ENCODE data around the gene TPO.
"Not testable (repeated sequence)": the region's sequence is repeated elsewhere in the genome, so short reads cannot be mapped to it uniquely, and the experiment has no call there.

The TPO gene

DNA sequence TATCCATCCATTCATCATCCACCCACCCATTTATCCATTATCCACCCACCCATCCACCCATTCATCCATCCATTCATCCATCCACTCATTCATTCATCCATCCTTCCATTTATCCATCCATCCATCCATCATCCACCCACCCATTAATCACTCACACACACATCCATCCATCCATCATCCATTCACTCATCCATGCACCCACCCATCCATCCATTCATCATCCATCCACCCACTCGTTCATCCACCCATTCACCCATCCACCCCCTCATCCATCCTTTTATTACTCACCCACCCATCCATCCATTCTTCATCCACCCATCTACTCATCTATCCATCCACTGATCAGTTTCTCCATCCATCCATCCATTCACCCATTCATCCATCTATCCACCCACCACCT, 8.1 kb upstream of the TPO start:
- no peak for DNase-seq (ENCODE audit: low spot score)

DNA sequence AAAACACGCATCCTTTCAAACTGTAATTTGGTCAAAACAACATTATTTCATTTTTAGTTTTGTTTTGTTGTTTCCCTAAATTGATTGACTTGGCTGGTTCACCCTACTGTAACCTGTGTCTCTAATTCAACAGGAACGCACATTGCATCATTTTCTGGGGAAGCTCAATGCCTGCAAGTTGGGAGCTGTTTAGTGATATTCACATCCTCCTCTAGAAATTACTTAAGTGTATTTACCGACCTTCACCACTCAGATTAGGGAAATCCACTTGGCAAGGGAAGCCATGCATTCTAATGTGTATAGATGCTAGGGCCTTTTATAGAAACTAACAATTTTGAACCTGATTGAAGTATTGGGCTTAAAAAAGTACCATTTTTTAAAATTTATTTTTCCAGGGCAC, 7.3 kb upstream of the TPO start:
- no peak for DNase-seq (ENCODE audit: low spot score)

DNA sequence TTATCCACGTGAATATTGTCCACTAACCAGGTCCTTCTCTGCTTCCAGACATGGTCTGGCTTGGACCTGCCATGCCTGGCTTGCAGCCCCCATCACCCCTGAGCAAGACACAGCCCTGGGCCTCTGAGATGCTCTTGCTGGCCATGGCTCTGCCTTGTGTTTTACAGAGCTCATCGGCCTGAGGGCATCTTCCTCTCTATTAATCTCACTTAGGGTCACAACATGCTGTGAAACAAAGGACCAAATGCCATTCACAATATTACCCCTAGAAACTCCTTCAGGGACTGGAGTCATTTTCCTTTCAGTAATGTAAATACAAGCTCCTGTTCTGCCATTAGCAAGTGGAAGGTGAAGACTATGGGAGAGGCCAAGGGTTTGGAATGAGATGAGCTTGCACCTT, 6.8 kb upstream of the TPO start:
- no peak for DNase-seq (ENCODE audit: low spot score)

DNA sequence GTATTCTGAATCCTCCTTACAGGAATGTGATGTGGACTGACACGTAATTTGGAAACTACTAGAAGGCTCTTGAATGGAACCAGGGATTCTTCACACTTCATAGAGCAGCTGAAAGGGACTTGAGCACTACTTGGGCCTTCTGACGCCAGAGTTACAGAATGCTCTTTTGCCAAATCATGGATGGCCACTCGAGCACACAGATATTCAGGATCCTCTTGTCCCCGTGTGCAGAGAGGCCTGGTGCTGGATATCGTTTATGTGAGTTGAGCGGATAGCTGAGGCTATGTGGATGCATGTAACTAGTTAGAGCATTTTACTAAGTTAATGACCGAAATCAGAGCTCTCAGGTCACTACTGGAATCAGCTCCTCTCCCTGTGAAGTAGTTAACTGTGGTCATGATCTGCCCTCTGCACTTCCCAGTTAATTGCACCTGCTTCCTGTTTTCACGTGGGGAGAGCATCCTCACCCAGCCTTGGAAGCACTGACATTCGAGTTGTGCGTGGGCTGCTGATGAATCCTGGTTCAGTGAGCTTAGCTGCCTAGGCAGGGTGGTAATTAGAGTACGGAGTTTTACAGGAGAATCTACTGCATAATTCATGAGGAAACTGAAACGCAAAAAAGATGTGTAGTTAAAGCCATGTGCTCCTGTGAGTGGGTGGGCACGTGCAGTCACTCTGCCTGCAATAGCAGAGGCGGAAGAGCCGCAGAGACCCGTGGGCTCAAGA, 5.2 kb upstream of the TPO start:
- DNase-seq (ENCODE audit: low spot score): no peak

DNA sequence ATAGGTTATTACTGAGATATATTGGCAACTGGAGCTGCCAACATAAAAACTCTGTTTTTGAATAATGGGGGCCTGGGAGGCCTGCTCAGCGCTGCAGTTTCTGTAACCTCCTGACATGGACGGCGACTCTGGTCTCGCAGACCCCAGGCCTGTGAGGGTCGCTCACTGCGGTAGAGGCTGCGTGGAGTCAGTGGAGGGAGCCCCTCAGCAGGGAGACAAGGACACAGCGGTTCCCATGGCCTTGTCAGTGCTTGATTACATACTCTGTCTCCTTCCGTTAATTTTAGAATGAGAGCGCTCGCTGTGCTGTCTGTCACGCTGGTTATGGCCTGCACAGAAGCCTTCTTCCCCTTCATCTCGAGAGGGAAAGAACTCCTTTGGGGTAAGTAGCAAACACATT, 858 bp downstream of the TPO start:
- DNase-seq (ENCODE audit: low spot score): no peak

DNA sequence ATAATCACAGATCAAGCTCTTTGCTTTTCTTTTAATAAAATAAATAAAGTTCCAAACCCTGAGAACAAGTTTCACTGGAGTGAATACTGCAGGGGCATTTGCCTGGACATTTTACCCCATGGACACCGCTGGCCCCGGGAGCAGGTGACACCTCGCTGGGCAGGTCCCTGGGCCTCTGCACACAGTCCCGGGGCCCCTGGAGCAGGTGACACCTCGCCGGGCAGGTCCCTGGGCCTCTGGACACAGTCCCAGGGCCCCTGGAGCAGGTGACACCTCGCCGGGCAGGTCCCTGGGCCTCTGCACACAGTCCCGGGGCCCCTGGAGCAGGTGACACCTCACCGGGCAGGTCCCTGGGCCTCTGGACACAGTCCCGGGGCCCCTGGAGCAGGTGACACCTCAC, 1.6 kb downstream of the TPO start:
- DNase-seq (ENCODE audit: low spot score): not testable (repeated sequence)

DNA sequence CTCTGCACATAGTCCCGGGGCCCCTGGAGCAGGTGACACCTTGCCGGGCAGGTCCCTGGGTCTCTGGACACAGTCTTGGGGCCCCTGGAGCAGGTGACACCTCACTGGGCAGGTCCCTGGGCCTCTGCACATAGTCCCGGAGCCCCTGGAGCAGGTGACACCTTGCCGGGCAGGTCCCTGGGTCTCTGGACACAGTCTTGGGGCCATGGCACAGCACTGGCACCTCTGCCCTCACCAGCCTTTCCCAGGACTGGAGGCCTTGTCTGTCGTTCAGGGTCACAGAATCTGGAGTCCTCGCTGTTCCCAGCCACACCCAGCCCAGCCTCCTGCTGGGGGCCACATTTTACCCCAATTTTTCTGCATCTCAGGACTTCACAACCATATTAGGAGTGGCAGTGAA, 2.2 kb downstream of the TPO start:
- DNase-seq (ENCODE audit: low spot score): no peak

DNA sequence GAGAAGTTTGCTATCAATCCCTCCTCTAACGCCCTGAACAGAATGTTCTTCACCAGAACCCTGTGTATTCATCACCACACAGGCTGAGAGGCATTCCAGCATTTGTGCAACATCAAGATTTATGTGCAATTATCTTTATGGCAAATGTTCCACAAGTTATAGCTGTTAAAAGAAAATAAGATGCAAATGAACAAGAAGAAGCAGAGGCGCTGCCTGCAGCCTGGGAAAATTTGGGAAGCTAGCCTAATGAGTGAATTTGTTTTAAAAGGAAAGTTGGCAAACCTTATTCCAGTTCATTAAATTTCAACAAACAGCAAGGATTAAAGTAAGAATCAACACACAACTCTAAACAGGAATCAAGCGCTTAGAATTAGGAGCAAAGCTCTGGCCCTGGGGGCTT, 5.3 kb downstream of the TPO start:
- DNase-seq (ENCODE audit: low spot score): no peak

DNA sequence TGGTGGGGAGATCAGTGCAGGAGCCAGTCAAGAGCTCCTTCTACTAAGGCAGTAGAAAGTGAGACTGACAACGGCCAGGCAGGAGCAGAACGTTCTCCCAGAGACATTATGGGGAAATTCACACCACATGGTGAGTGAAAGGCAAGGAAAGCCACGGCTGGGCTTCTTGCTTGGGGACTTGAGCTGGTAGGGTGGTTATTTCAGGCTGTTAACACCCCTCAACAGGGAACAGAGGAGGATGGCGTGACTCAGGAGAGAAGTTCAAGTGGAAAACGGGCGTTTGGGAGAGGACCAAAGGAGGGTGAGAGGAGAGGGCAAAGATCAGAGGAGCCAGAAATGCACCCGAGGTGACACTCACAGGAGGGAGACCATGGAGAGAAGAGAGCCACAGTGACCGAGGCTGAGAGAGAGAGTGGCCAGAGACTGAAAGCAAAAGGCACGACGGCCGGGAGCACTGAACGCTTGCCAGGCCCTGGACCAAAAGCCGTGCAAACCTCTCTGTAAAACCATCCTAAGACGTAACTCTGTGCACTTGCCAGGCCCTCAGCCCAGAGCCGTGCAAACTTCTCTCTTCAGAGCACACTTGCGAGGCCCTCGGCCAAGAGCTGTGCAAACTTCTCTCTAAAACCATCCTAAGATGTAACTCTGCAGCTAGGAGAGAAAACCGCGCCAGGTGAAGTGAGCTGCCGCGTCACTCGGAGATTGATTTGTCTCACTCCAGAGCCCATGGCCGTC, 7.7 kb downstream of the TPO start:
- no peak for DNase-seq (ENCODE audit: low spot score)

DNA sequence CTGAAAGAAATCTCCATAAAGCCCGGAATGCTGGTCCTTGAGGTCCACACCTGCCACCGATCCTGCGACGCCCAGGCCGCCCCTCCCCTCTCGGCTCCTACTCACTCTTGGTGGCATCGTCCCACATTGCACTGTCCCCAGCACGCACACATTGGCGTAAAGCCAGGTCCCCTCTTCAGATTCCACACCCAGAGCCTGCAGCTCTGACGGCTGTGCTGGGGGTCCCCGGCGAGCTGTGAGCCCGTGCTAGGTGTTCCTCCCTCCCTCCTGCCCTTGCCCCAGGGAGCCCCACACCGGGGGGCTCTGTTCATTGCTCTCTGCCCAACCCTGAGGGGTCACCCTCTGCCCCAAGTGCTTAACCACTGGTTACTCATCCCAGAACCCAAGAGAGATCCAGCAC, 8.5 kb downstream of the TPO start:
- DNase-seq (ENCODE audit: low spot score): no peak

DNA sequence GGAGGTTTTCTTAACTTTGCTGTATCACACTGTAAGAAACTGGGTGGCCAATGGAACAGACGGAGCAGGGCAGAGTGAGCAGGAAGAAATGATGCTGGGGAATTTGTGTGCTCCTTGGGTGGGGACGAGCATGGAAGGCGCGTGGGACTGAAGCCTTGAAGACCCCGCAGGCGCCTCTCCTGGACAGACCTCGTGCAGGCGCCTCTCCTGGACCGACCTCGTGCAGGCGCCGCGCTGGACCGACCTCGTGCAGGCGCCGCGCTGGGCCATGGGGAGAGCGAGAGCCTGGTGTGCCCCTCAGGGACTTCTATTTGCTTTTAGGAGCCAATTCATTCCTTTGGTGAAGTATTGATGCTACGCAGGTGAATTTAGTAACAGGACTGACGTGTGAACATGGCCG, 8.9 kb downstream of the TPO start:
- DNase-seq (ENCODE audit: low spot score): no peak

DNA sequence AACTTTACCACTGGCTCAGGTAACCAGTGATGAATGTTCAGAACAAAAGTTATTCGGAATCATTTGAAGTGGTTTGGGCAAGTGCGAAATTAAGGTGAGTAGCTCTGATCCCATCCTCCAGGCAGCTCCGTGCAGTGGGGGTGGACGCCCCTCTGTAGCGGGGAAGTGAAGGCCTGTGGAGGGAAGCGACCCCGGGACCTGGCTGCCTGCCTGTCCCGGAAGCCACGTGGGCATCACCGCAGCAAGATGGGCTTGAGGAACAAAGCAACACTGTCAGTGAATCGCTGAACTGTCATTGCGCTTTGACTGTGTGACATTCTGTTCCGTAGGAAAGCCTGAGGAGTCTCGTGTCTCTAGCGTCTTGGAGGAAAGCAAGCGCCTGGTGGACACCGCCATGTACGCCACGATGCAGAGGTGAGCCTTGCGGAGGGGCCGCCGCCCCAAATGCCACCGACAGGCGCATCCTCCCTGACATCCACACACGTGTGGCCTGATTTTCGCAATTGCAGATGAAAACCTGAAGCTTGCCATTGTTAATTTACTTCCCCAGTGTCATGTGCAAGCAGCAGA, 9.5 kb downstream of the TPO start:
- no peak for DNase-seq (ENCODE audit: low spot score)

DNA sequence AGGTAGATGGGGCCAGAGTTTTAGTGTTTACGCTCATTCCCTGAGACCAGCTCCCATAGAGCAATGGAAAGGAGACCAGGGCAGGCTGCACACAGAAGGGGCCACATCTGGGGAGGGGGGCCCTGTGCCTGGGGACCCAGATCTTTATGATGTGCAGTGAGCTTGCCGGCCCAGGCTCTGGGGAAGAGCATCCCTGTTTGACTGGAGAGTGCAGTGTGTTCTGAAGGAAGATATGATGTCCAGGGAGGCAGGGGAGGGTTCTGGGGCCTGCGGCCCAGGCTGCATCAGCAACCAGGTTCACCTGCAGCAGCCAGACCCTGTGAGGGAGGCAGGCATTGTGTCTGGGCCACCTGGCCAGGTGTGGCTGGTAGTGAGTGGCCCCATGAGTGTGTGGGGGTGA, 13.8 kb downstream of the TPO start:
- no peak for DNase-seq (ENCODE audit: low spot score)

DNA sequence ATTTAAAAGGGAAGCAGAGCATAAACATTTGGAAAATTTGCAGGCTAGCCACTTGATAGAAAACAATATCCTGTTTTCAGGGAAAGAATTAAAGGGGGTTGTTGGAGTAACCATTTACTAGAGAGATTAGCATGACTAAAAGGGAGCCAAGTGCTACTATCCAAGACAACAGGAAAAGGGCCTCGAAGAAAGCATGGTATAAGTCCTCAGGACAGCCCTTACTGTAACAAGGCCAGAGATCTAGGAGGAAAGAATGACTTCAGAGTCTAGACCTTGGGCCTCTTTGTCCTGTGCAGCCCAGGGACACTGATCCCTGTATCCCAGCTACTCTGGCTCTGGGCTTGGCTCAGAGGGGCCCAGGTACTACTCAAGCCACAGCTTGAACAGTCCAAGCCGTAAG, 16.6 kb downstream of the TPO start:
- DNase-seq (ENCODE audit: low spot score): no peak

DNA sequence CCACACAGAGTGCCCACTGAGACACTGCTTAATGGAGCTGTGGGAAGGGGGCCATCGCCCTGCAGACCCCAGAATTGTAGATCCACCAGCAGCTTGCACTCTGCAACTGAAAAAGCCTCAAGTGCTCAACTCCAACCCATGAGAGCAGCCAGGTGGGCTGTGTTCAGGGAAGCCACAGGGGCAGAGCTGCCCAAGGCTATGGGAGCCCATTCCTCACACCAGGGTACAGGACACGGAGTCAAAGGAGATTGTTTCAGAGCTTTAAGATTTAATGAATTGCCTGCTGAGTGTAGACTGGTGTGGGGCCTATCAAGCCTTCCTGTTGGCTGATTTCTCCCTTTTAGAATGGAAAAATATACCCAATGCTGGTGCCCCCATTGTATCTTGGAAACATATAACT, 17.2 kb downstream of the TPO start:
- DNase-seq (ENCODE audit: low spot score): no peak

DNA sequence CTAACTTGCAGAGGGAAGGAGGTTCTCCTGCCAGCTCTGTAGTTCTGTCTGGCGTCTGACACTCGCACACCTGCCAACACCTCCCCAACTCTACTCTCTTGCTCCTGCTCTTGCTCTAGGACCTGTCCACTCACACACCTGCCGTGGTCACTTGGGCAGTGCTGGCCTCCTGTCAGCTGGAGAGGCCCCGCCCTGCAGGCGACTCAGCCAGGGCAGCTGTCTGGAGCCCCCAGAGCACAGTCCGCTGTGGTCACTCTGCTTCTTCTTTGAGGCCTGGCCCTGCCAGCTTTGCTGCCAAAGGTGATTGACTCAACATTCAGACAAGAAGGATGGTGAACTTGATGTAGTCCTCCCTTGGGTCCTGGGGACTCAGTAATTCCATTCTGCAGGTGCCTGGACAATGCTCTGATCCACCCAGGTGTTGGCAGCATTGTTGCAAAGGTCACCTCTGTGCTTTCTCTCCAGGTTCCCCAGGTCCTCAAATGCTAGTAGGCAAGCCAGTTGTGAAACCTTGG, 18.7 kb downstream of the TPO start:
- DNase-seq (ENCODE audit: low spot score): no peak

DNA sequence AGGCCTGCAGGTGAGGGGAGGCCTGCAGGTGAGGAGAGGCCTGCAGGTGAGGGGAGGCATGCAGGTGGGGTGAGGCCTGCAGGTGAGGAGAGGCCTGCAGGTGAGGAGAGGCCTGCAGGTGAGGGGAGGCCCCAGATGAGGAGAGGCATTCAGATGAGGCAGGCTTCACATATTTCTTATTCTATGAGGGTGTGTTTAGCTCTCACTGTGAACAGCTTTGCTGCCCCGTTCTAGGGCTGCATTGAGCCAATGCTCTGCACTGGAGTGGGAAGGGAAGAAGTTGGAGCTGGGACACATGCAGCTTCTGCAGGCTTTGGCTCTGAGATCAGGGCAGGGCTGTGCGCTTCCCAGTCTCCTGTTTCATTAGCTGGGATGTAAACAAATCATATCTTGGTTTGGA, 19.5 kb downstream of the TPO start:
- no peak for DNase-seq (ENCODE audit: low spot score)

DNA sequence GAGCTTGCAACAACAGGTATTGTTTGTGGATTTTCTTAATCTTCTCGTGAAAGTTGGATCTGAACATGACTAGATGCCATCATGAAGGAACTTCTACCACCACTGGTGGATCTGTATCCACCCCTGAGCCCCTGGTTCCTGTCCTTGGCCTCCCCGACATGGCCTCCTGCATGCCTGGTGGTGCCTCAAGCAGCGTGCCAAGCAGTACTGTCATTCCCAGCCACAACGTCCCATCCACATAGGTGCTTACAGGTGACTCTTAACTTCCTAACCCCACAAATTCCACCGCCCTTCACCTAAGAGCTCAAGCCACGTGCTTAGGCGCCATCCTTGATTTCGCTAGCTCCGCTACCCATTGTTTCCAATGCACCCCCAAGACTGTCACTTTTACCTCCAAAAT, 23.1 kb downstream of the TPO start:
- no peak for DNase-seq (ENCODE audit: low spot score)

DNA sequence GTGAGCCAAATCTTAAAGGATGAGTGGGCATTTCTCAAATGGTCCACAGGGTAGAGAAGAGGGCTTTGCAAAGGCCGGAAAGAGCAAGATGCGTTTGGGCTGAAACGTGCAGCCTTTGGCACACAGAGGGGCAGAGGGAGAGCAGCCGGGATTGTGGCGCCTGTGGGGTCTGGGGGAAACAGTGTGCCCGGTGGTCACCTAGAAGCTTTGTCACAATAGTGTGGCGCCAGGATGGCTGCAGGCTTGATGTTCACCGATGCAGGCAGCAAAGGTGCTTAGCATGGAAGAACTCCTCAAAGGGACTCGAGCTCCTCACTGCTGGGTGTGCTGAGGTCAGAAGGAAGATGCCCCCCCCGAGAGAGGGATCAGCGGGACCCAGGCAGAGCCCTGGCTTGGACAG, 23.8 kb downstream of the TPO start:
- no peak for DNase-seq (ENCODE audit: low spot score)

DNA sequence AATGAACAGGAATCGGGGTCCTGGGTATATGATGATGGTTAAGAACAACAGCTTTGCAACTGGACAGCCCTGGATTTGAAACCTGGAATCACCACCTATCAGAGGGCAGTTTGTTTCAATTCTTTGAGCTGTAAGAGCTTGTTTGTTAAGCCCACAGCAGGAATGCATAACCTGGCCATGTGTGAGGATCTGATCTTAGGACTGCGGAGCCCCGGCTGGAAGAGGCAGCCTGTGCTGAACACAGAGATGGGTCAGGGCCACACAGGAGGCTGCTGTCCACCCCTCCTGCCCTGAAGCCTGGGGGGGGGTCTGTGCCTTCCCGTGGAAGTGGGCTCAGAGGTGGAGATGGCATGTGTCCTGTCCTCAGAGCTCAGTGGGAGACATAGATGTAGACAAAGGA, 24.3 kb downstream of the TPO start:
- DNase-seq (ENCODE audit: low spot score): no peak

DNA sequence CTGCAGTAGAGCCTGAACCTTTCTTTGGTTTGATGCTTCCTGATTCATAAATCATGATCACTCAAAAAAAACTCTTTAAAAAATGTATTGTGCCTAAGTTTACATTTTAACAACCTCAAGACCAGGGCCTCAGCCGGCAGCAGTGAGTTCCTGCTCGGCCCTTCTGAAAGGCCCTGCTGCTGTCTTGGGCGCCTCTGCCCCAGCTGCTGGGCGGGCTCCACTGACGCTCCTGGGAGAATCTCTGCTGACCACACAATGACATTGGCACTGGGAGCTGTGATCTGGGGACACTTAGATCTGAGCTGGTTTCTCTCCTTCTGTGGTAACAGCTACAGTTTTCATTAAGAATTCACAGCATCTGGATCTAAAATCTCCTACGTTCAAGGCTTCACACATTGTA, 25.7 kb downstream of the TPO start:
- DNase-seq (ENCODE audit: low spot score): no peak

DNA sequence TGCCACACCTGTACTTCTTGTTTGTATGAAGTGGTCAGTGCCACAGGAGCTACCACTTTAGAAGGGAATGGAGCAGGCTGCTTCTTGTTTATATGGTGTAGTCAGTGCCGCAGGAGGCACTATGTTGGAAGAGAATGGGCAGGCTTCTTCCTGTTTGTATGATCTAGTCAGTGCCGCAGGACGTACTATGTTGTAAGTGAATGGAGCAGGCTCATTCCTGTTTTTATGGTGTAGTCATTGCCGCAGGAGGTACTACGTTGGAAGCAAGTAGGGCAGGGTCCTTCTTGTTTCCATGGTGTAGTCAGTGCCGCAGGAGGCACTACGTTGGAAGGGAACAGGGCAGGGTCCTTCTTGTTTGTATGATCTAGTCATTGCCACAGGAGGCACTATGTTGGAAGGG, 27.3 kb downstream of the TPO start:
- no peak for DNase-seq (ENCODE audit: low spot score)

DNA sequence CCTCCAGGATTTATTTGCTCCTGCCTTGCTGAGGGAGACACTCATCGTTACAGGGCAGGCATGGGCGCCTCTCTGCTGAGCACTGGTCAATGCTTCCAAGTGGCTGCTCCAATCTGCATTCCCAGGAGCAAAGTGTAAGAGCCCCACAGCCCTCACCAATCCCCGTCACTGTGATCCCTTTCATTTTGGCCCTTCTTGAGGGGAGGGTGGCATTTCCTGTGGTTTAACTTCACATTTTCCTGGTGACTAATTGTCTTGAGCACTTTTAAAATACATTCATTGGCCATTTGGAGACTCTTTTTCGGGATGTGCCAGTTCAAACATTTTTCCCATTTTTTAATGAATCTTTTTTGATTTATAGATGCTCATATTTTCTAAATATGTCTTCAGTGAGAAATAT, 33.0 kb downstream of the TPO start:
- peak; percentile 8 for DNase-seq (ENCODE audit: low spot score)

DNA sequence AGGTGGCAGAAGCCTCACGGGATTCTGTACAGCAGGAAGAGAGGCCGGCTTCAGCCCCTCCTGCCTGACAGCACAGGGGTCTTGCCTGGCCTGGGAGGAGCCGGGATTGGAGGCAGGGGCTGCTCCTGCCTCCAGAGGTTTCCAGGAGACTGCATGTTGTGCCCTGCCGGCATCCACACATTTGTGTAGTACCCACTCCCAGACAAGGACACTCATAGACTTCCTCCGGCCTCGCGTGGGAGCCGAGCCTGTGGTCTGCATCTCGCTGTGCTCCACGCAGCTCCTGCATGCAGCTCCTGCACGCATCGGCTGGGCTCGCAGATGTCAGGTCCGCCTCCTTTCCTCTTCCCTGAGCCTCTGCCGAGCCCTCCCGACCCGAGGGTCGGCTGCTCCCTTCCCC, 34.7 kb downstream of the TPO start:
- no peak for DNase-seq (ENCODE audit: low spot score)

Data from AG08395 (cell line).